Measurements from ENCODE around the gene SAMD5.
A peak's percentile ranks its signal among the peaks of the same experiment; 100 is the strongest.

The SAMD5 gene

DNA sequence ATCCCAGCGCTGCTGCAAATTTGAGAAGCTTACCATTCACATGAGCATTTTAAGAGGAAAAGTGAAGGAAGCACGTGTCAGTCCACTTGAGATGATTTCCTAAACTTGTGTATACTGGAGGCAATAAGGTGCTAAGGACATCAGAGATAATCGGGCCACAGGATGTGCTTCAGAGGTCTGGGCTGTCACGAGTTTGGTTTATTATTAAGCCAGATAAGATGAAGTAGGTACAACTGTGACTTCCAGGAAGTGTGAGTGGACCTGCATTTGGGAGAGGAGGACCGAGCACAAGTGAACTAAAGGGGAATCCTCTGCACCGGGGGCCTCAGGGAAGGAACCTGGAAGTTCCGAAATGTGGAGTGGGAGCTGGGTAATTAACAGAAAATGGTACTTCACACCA lies 1.4 kb downstream of the SAMD5 start:
- 0 out of 2 replicates have a peak, but pooled peaks have one; percentile 21 for TF ChIP-seq SIN3A (IDR thresholded peaks at IDR 0.05; ENCODE audit: borderline replicate concordance, insufficient read depth, low read length)
- TF ChIP-seq TAF1 (IDR thresholded peaks at IDR 0.05; ENCODE audit: borderline replicate concordance, insufficient read depth, low read length): no peak

DNA sequence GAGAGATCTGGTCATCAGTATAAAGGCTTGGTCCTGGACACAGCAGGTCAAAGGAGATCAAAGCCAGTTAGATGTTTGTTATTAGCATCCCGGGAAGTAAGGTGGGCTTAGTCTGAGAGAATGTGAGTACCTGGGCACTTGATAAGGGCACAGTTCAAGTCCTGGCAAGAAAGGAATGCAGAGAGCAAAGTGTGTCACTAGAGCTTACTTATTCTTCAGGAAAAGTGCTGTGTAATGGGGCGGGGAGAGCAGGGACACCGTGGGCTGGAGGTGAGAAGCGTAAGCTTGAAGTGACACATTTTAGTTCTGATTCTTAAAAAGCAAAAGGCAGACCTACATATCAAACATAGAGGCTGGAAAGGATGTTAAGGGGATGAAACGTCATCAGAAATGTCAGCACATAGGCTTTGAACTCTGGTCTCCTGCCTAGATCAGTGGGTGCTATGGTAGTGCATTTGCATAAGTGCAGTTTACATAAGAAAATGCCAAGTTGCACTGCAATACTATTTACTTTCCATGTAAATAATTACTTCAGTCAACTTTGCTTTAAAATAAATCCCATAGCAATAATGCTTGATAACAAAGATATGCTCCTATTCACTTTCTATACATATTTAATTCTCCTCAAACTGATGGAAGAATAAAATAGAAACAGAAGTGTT lies 2.6 kb downstream of the SAMD5 start:
- TF ChIP-seq TAF1 (IDR thresholded peaks at IDR 0.05; ENCODE audit: borderline replicate concordance, insufficient read depth, low read length) (no peak), SIN3A (IDR thresholded peaks at IDR 0.05; ENCODE audit: borderline replicate concordance, insufficient read depth, low read length) (no peak), POLR2AphosphoS5 (IDR thresholded peaks at IDR 0.05; ENCODE audit: low read depth, low read length) (no peak), FOXP2 (optimal IDR thresholded peaks at IDR 0.05; ENCODE audit: borderline replicate concordance, extremely low read depth, extremely low read length, insufficient read depth) (no peak)
- TF ChIP-seq, protein P1, sequence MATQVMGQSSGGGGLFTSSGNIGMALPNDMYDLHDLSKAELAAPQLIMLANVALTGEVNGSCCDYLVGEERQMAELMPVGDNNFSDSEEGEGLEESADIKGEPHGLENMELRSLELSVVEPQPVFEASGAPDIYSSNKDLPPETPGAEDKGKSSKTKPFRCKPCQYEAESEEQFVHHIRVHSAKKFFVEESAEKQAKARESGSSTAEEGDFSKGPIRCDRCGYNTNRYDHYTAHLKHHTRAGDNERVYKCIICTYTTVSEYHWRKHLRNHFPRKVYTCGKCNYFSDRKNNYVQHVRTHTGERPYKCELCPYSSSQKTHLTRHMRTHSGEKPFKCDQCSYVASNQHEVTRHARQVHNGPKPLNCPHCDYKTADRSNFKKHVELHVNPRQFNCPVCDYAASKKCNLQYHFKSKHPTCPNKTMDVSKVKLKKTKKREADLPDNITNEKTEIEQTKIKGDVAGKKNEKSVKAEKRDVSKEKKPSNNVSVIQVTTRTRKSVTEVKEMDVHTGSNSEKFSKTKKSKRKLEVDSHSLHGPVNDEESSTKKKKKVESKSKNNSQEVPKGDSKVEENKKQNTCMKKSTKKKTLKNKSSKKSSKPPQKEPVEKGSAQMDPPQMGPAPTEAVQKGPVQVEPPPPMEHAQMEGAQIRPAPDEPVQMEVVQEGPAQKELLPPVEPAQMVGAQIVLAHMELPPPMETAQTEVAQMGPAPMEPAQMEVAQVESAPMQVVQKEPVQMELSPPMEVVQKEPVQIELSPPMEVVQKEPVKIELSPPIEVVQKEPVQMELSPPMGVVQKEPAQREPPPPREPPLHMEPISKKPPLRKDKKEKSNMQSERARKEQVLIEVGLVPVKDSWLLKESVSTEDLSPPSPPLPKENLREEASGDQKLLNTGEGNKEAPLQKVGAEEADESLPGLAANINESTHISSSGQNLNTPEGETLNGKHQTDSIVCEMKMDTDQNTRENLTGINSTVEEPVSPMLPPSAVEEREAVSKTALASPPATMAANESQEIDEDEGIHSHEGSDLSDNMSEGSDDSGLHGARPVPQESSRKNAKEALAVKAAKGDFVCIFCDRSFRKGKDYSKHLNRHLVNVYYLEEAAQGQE (IDR thresholded peaks at IDR 0.05; ENCODE audit: insufficient read depth in 1 of 2, low read depth in 2 of 2, low read length in 2 of 2): no peak

DNA sequence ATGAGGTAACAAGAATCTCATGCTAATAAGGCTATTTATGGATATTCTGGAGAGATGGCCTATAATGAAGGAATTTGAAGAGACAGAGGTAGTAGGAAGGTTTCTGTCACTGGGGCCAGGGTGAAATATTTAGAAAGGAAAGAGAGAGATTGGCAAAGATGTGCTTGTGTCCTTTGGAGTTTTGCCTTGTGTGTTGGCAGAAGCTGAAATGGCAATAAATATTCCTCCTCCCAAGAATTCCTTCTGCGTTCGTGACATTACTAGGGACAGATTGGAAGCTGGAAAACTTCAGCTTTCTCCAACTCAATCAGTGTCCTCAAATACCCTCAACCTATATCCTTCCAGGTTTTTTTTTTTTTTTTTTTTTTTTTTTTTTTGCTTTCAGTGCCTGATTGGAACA lies 6.3 kb downstream of the SAMD5 start:
- TF ChIP-seq SIN3A (IDR thresholded peaks at IDR 0.05; ENCODE audit: borderline replicate concordance, insufficient read depth, low read length) (no peak), TAF1 (IDR thresholded peaks at IDR 0.05; ENCODE audit: borderline replicate concordance, insufficient read depth, low read length) (no peak), POLR2AphosphoS5 (IDR thresholded peaks at IDR 0.05; ENCODE audit: low read depth, low read length) (no peak)
- TF ChIP-seq, protein P1 (IDR thresholded peaks at IDR 0.05; ENCODE audit: insufficient read depth in 1 of 2, low read depth in 2 of 2, low read length in 2 of 2): no peak

DNA sequence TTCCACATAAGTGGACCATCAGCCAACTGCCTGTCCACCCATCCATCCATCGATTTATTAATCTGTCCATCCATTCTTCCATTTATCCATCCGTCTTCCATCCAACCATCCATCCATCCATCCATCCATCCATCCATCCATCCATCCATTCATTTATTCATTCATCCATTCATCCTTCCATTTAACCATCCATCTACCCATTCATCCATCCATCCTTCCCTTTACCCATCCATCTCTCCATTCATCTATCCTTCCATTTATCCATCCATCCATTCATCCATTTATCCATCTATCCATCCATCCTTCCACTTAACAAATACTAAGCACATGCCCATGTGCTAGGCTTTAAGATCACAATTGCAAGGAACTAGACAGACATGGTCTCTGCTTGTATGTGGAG lies 6.8 kb downstream of the SAMD5 start:
- no peak for TF ChIP-seq TAF1 (IDR thresholded peaks at IDR 0.05; ENCODE audit: borderline replicate concordance, insufficient read depth, low read length)

DNA sequence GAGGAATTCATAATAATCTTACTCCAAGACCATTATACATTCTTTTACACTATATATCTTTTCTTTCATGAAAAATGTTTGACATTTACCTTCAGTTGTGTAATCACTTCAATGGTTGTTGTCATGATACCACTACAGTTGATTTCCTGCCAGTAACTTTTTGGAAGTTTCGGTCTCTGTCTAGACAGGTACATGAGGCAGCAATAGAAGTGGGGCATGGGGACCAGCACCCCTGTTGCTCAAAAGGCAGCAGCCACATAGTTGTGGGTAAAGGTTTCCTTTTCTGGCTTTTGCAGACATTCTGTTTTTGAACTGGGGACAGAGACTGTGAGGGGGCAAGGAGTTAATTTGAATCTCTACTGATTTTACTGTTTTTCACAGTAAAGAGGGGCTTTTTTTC lies 14.1 kb downstream of the SAMD5 start:
- no peak for TF ChIP-seq TAF1 (IDR thresholded peaks at IDR 0.05; ENCODE audit: borderline replicate concordance, insufficient read depth, low read length)
- no peak for TF ChIP-seq SIN3A (IDR thresholded peaks at IDR 0.05; ENCODE audit: borderline replicate concordance, insufficient read depth, low read length)

DNA sequence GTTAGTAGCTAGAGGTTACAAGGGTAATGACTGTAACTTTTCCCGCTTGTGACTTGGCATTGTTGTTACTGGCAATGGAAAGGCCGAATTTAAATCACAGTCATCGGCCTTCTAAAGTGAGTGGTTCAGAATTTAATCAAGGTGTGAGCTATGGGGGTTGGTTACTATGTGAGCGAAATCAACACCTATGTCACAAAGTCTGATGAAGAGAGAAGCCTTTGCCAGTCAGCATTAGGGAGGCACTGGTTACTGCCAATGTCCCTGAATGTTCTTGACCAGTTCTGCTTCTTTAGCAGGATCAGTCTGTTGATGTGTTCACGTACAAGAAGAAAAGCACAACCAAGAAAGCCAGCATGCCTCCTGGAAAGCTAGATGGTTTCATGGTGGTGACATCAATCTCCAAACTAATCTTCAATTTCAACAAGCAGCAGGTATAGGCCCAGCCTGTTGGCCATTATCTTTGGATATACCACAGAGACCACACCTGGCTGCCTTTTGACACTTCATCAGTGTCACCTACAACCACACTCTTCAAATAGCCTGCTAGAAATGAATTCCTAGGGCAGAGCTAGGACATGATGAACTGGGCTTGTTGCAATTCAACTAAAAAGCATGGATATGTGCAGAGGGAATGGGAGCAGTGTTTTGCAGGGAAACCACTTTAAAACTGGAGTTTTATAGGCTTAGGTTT lies 17.2 kb downstream of the SAMD5 start:
- no peak for TF ChIP-seq SIN3A (IDR thresholded peaks at IDR 0.05; ENCODE audit: borderline replicate concordance, insufficient read depth, low read length)
- TF ChIP-seq, protein P1 (IDR thresholded peaks at IDR 0.05; ENCODE audit: insufficient read depth in 1 of 2, low read depth in 2 of 2, low read length in 2 of 2): no peak
- no peak for TF ChIP-seq TAF1 (IDR thresholded peaks at IDR 0.05; ENCODE audit: borderline replicate concordance, insufficient read depth, low read length)
- no peak for TF ChIP-seq FOXP2 (optimal IDR thresholded peaks at IDR 0.05; ENCODE audit: borderline replicate concordance, extremely low read depth, extremely low read length, insufficient read depth)
- no peak for TF ChIP-seq POLR2AphosphoS5 (IDR thresholded peaks at IDR 0.05; ENCODE audit: low read depth, low read length)
